ENCODE results near the gene LSS. TPM values are rescaled to one million over a fixed set of nuclear protein-coding genes. Genes with fewer than 3 reads are reported as not detected.

Gene LSS
- total and polyA plus RNA-seq, 4 donors: 27.6 to 194 (median 89.3) TPM

GRCh38 chr21:46218906-46219590 is 9.5 kb downstream of the LSS start (continued):
- TF ChIP-seq ATF3 (IDR thresholded peaks at IDR 0.05) (no peak), EGR1 (IDR thresholded peaks at IDR 0.05; ENCODE audit: low read depth in 2 of 2) (no peak), NR2F2 (IDR thresholded peaks at IDR 0.05) (no peak)

GRCh38 chr21:46217511-46218196 is 10.9 kb downstream of the LSS start:
- TF ChIP-seq GABPA (IDR thresholded peaks at IDR 0.05 in 1 of 2, conservative IDR thresholded peaks at IDR 0.05 in 1 of 2): no peak
- no peak for TF ChIP-seq HNF4A (conservative IDR thresholded peaks at IDR 0.05)
- no peak for TF ChIP-seq NR2F2 (IDR thresholded peaks at IDR 0.05)
- TF ChIP-seq YY1 (IDR thresholded peaks at IDR 0.05): no peak
- TF ChIP-seq TAF1 (conservative IDR thresholded peaks at IDR 0.05): no peak
- no peak for TF ChIP-seq REST (IDR thresholded peaks at IDR 0.05)
- H3K4me3 ChIP-seq (ENCODE audit: low read depth in 1 of 3, low read length in 3 of 3): no peak overlapping the region
- no peak for DNase-seq (ENCODE audit: low spot score)

GRCh38 chr21:46216132-46216747 is 12.3 kb downstream of the LSS start:
- H3K9me3 ChIP-seq (ENCODE audit: control insufficient read depth in 4 of 4, low read length in 3 of 4): no peaks in the 10 kb centered on the region
- peaks cover 0 to 2% (median 0%) of the 10 kb centered on the region in 4 donors for H3K4me1 ChIP-seq (ENCODE audit: control insufficient read depth in 4 of 4, insufficient read depth in 4 of 4, low read length in 3 of 4)
- H3K27ac ChIP-seq (ENCODE audit: low read depth in 1 of 2, low read length in 2 of 2): no peak overlapping the region
- no peak overlapping the region for H3K4me3 ChIP-seq (ENCODE audit: low read depth in 1 of 3, low read length in 3 of 3)
- H3K36me3 ChIP-seq (ENCODE audit: control insufficient read depth in 4 of 4, insufficient read depth in 3 of 4, low read depth in 1 of 4, low read length in 3 of 4): peaks cover 17 to 74% (median 41%) of the 10 kb centered on the region in 4 donors
- H3K27me3 ChIP-seq (ENCODE audit: control insufficient read depth in 4 of 4, insufficient read depth in 4 of 4, low read length in 3 of 4): no peaks in the 10 kb centered on the region
- H3K9ac ChIP-seq (ENCODE audit: low read depth in 1 of 2, low read length in 2 of 2): no peak overlapping the region
- 95% methylated on average over 16 of the region's 16 CpGs for WGBS
- no peak for DNase-seq (ENCODE audit: low spot score)
- TF ChIP-seq CTCF (IDR thresholded peaks at IDR 0.05; ENCODE audit: low read depth, low read length, missing input control) (no peak), HNF4G (IDR thresholded peaks at IDR 0.05) (no peak), EGR1 (IDR thresholded peaks at IDR 0.05; ENCODE audit: low read depth in 2 of 2) (no peak), TAF1 (conservative IDR thresholded peaks at IDR 0.05) (no peak), MAX (IDR thresholded peaks at IDR 0.05) (no peak), GABPA (IDR thresholded peaks at IDR 0.05 in 1 of 2, conservative IDR thresholded peaks at IDR 0.05 in 1 of 2) (no peak), YY1 (IDR thresholded peaks at IDR 0.05) (no peak), SP1 (IDR thresholded peaks at IDR 0.05) (no peak), FOXA2 (IDR thresholded peaks at IDR 0.05) (no peak), REST (IDR thresholded peaks at IDR 0.05) (no peak), FOXA1 (IDR thresholded peaks at IDR 0.05) (no peak), HNF4A (conservative IDR thresholded peaks at IDR 0.05) (no peak), NR2F2 (IDR thresholded peaks at IDR 0.05) (no peak), ATF3 (IDR thresholded peaks at IDR 0.05) (no peak), RAD21 (IDR thresholded peaks at IDR 0.05) (no peak), JUND (IDR thresholded peaks at IDR 0.05) (no peak)

More at GRCh38 chr21:46217511-46218196, 10.9 kb downstream of the LSS start:
- peaks cover 0 to 2% (median 0%) of the 10 kb centered on the region in 4 donors for H3K4me1 ChIP-seq (ENCODE audit: control insufficient read depth in 4 of 4, insufficient read depth in 4 of 4, low read length in 3 of 4)
- H3K27ac ChIP-seq (ENCODE audit: low read depth in 1 of 2, low read length in 2 of 2): no peak overlapping the region
- H3K27me3 ChIP-seq (ENCODE audit: control insufficient read depth in 4 of 4, insufficient read depth in 4 of 4, low read length in 3 of 4): no peaks in the 10 kb centered on the region
- peaks cover 10 to 69% (median 37%) of the 10 kb centered on the region in 4 donors for H3K36me3 ChIP-seq (ENCODE audit: control insufficient read depth in 4 of 4, insufficient read depth in 3 of 4, low read depth in 1 of 4, low read length in 3 of 4)
- 91% methylated on average over 22 of the region's 22 CpGs for whole genome bisulfite sequencing
- H3K9me3 ChIP-seq (ENCODE audit: control insufficient read depth in 4 of 4, low read length in 3 of 4): no peaks in the 10 kb centered on the region
- H3K9ac ChIP-seq (ENCODE audit: low read depth in 1 of 2, low read length in 2 of 2): no peak overlapping the region
